SK-N-SH treated with all-trans-retinoic acid at 6 μM for 48 hours (cell line): ENCODE measurements around the gene LPIN1.

Experiments used
- ATAC-seq: fragments of 200-7000 bp; cut with Tn5 transposase; 3 replicates; pipeline ENCODE4 v1.9.1; 2020; ENCODE audit warnings: mild to moderate bottlenecking, moderate library complexity
- ESRRG ChIP-seq: fragments of 250-450 bp; sonication (Bioruptor Pico); IDR thresholded peaks from 2 replicates; pipeline ENCODE4 v1.6.1; 2021; ENCODE audit warnings: mild to moderate bottlenecking
- GLIS3 ChIP-seq: fragments of 250-450 bp; sonication (Bioruptor Pico); IDR thresholded peaks from 2 replicates; pipeline ENCODE4 v1.5.0; 2020; ENCODE audit warnings: mild to moderate bottlenecking, moderate library complexity
- ISL1 ChIP-seq: fragments of 250-450 bp; sonication (Bioruptor Pico); IDR thresholded peaks from 2 replicates; pipeline ENCODE4 v2.1.2; 2022; ENCODE audit warnings: mild to moderate bottlenecking, moderate library complexity
- OSR1 ChIP-seq: fragments of 250-450 bp; sonication (Bioruptor Pico); IDR thresholded peaks from 2 replicates; pipeline ENCODE4 v1.8.0; 2022; ENCODE audit warnings: moderate library complexity, mild to moderate bottlenecking, inconsistent platforms
- PPARA ChIP-seq: fragments of 250-450 bp; sonication (Bioruptor Pico); IDR thresholded peaks from 2 replicates; pipeline ENCODE4 v1.5.0; 2020; ENCODE audit warnings: mild to moderate bottlenecking, borderline replicate concordance
- RARB ChIP-seq: fragments of 250-450 bp; sonication (Bioruptor Pico); IDR thresholded peaks from 2 replicates; pipeline ENCODE4 v1.8.0; 2021; ENCODE audit warnings: mild to moderate bottlenecking, moderate library complexity
- TCF4 ChIP-seq: fragments of 250-450 bp; sonication (Bioruptor Pico); IDR thresholded peaks from 2 replicates; pipeline ENCODE4 v1.8.0; 2021; ENCODE audit warnings: mild to moderate bottlenecking, moderate library complexity, borderline replicate concordance
- ZC3H10 ChIP-seq: fragments of 250-450 bp; sonication (Bioruptor Pico); IDR thresholded peaks from 2 replicates; pipeline ENCODE4 v1.5.1; 2021; ENCODE audit warnings: mild to moderate bottlenecking, moderate library complexity
- ZFP3 ChIP-seq: fragments of 250-450 bp; sonication (Bioruptor Pico); IDR thresholded peaks from 2 replicates; pipeline ENCODE4 v1.5.0; 2020; ENCODE audit warnings: mild to moderate bottlenecking, moderate library complexity
- ZFP30 ChIP-seq: fragments of 450-650 bp; formaldehyde crosslinking; IDR thresholded peaks from 2 replicates; pipeline ENCODE4 v1.5.0; 2022; ENCODE audit warnings: mild to moderate bottlenecking, moderate library complexity
- ZNF565 ChIP-seq: fragments of 450-650 bp; formaldehyde crosslinking; conservative IDR thresholded peaks from 2 replicates; pipeline ENCODE4 v1.5.0; 2020; ENCODE audit warnings: low read depth, mild to moderate bottlenecking, moderate library complexity
- ZNF70 ChIP-seq: fragments of 450-650 bp; formaldehyde crosslinking; IDR thresholded peaks from 2 replicates; pipeline ENCODE4 v1.5.0; 2020; ENCODE audit warnings: mild to moderate bottlenecking, moderate library complexity
- ZNF8 ChIP-seq: fragments of 450-650 bp; formaldehyde crosslinking; IDR thresholded peaks from 2 replicates; pipeline ENCODE4 v1.5.0; 2020; ENCODE audit warnings: mild to moderate bottlenecking, moderate library complexity
- TF ChIP-seq, protein P1 (sequence below): fragments of 250-450 bp; sonication (Bioruptor Pico); IDR thresholded peaks from 2 replicates; pipeline ENCODE4 v1.8.0; 2020; ENCODE audit warnings: mild to moderate bottlenecking, moderate library complexity, borderline replicate concordance
- TF ChIP-seq, protein P2 (sequence below): fragments of 250-450 bp; sonication (Bioruptor Pico); IDR thresholded peaks from 2 replicates; pipeline ENCODE4 v1.5.1; 2021; ENCODE audit warnings: mild to moderate bottlenecking, moderate library complexity
- TF ChIP-seq, protein P3 (sequence below): fragments of 250-450 bp; sonication (Bioruptor Pico); IDR thresholded peaks from 2 replicates; pipeline ENCODE4 v1.5.0; 2020; ENCODE audit warnings: mild to moderate bottlenecking, moderate library complexity
- TF ChIP-seq, protein P4 (sequence below): fragments of 250-450 bp; sonication (Bioruptor Pico); IDR thresholded peaks from 2 replicates; pipeline ENCODE4 v1.5.1; 2020; ENCODE audit warnings: low read depth, mild to moderate bottlenecking, moderate library complexity
- TF ChIP-seq, protein P5 (sequence below): fragments of 250-450 bp; sonication (Bioruptor Pico); IDR thresholded peaks from 2 replicates; pipeline ENCODE4 v1.8.0; 2021; ENCODE audit warnings: low read depth, mild to moderate bottlenecking, moderate library complexity, borderline replicate concordance

The LPIN1 gene

DNA sequence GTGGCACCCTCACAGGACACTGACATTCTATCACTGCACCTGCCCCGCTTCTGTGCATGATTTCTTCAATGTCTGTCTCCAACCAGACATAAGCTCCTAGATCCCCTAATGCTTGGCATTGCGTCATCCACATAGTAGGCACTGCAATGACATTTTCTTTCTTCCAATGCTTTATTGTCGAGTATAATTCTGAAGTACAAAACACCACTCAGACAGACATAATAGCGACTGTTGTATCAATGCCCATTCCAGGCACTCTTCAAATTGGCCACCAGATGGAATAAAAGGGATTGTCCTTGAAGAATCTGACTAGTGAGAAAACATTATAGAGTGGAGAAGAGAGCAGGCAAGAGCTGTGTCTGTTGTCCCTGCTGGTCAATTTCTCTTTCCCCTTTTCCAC is 89.0 kb downstream of the LPIN1 start:
- no peak for TF ChIP-seq ISL1 (CRISPR knock-in tag)
- no peak for TF ChIP-seq ZNF565 (CRISPR knock-in tag)
- no peak for TF ChIP-seq PPARA (CRISPR knock-in tag)
- no peak for TF ChIP-seq OSR1 (CRISPR knock-in tag)
- no peak for TF ChIP-seq ZNF70 (CRISPR knock-in tag)
- TF ChIP-seq, protein P1, sequence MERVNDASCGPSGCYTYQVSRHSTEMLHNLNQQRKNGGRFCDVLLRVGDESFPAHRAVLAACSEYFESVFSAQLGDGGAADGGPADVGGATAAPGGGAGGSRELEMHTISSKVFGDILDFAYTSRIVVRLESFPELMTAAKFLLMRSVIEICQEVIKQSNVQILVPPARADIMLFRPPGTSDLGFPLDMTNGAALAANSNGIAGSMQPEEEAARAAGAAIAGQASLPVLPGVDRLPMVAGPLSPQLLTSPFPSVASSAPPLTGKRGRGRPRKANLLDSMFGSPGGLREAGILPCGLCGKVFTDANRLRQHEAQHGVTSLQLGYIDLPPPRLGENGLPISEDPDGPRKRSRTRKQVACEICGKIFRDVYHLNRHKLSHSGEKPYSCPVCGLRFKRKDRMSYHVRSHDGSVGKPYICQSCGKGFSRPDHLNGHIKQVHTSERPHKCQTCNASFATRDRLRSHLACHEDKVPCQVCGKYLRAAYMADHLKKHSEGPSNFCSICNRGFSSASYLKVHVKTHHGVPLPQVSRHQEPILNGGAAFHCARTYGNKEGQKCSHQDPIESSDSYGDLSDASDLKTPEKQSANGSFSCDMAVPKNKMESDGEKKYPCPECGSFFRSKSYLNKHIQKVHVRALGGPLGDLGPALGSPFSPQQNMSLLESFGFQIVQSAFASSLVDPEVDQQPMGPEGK (CRISPR knock-in tag) = no peak
- no peak for ATAC-seq

DNA sequence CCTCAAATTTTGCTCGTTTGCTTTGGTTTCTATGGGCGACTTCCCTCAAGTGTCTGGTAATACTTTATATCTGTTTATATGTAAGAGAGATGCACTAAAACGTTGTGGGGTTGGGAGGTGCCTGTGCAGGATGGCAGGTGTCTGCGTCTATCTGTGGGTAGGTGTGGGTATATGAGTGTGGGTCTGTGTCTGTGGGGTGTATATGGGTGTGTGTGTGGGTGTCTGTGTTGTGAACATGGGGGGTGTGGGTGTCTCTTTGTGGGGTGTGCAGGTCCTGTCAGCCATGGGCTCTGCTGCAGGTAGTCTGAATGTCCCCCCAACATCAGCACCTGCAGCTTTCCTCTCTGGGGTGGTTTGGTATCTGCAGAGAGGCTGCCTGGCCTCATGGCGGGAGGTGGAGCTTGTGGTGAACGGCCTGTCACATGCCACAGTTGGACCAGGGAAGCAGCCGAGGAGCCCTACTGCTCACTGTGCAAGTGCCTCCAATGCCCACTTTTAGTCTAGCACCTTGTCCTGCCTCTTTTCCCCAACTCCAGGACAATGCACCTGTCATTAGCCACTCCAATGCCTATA is 90.3 kb downstream of the LPIN1 start:
- no peak for TF ChIP-seq TCF4
- TF ChIP-seq, protein P2, sequence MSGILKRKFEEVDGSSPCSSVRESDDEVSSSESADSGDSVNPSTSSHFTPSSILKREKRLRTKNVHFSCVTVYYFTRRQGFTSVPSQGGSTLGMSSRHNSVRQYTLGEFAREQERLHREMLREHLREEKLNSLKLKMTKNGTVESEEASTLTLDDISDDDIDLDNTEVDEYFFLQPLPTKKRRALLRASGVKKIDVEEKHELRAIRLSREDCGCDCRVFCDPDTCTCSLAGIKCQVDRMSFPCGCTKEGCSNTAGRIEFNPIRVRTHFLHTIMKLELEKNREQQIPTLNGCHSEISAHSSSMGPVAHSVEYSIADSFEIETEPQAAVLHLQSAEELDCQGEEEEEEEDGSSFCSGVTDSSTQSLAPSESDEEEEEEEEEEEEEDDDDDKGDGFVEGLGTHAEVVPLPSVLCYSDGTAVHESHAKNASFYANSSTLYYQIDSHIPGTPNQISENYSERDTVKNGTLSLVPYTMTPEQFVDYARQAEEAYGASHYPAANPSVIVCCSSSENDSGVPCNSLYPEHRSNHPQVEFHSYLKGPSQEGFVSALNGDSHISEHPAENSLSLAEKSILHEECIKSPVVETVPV = no peak
- TF ChIP-seq ZC3H10 (CRISPR knock-in tag) = no peak
- ATAC-seq = no peak

DNA sequence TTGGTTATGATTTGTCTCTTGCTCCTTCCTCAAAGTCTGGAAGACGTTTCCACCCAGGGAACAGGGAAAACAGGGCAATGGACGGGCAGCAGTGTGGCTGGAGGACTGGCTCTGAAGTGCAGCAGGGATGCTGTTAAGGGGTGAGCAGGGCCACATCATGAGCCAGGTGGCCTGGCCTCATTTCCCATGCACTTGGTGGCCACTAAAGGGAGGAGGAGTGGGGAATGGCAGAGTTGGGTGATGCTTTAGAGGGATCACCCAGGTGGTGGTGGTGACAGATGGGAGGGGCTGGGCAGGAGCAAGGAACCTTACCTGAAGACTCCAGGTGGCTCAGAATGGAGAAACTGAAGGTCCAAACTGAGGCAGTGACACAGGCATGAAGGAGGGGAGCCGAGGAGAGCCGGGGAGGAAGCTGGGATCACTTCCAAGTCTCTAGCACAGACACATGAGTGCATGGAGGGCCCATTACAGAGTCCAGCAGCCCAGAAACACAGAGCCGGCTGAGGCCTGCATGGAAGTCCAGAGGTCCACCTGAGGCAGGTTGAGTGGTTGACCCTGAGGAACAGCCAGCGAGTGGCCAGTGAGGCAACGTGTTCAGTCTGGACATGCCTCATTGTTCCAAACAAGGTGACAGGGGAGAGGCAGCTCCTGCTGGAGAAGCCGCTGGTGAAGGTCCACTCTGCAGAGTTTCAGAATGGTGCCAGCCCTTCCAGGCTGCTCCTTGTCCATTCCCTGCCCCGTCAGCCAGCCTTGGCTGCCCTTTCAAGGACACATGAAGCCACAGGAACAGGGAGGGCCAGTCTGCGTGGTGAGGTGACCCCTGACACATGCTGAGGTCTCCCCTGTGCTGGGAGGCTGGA is 91.7 kb downstream of the LPIN1 start:
- TF ChIP-seq, protein P3, sequence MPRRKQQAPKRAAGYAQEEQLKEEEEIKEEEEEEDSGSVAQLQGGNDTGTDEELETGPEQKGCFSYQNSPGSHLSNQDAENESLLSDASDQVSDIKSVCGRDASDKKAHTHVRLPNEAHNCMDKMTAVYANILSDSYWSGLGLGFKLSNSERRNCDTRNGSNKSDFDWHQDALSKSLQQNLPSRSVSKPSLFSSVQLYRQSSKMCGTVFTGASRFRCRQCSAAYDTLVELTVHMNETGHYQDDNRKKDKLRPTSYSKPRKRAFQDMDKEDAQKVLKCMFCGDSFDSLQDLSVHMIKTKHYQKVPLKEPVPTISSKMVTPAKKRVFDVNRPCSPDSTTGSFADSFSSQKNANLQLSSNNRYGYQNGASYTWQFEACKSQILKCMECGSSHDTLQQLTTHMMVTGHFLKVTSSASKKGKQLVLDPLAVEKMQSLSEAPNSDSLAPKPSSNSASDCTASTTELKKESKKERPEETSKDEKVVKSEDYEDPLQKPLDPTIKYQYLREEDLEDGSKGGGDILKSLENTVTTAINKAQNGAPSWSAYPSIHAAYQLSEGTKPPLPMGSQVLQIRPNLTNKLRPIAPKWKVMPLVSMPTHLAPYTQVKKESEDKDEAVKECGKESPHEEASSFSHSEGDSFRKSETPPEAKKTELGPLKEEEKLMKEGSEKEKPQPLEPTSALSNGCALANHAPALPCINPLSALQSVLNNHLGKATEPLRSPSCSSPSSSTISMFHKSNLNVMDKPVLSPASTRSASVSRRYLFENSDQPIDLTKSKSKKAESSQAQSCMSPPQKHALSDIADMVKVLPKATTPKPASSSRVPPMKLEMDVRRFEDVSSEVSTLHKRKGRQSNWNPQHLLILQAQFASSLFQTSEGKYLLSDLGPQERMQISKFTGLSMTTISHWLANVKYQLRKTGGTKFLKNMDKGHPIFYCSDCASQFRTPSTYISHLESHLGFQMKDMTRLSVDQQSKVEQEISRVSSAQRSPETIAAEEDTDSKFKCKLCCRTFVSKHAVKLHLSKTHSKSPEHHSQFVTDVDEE (CRISPR knock-in tag) = no peak
- TF ChIP-seq RARB (CRISPR knock-in tag) (no peak), GLIS3 (CRISPR knock-in tag) (no peak), ISL1 (CRISPR knock-in tag) (no peak), ZNF8 (no peak), ZFP30 (CRISPR knock-in tag) (no peak), ESRRG (CRISPR knock-in tag) (no peak)
- TF ChIP-seq, protein P1 (CRISPR knock-in tag) = no peak
- ATAC-seq = no peak

DNA sequence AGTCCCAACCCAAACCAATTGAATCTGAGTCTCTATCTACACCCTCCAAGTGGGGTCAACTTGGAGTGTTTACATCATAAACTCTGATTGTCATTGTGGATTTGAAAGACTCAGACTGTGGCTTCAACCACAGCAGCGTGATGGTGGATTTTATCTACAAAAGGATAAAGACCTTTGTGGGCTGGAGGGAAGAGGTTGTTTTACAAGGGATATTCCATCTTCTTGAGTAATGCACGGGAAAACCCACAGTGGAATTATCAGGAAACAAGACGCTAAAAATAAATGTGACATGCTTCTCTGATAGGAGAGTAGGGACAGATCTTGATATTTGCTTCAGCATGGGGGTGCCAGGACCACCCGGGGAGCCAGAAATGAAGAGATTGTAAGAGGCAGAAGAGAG is 93.5 kb downstream of the LPIN1 start:
- TF ChIP-seq, protein P4, sequence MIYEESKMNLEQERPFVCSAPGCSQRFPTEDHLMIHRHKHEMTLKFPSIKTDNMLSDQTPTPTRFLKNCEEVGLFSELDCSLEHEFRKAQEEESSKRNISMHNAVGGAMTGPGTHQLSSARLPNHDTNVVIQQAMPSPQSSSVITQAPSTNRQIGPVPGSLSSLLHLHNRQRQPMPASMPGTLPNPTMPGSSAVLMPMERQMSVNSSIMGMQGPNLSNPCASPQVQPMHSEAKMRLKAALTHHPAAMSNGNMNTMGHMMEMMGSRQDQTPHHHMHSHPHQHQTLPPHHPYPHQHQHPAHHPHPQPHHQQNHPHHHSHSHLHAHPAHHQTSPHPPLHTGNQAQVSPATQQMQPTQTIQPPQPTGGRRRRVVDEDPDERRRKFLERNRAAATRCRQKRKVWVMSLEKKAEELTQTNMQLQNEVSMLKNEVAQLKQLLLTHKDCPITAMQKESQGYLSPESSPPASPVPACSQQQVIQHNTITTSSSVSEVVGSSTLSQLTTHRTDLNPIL (CRISPR knock-in tag) = no peak
- TF ChIP-seq ZFP3 (no peak), ZNF70 (CRISPR knock-in tag) (no peak), ZNF8 (no peak), ZFP30 (CRISPR knock-in tag) (no peak)
- TF ChIP-seq, protein P5, sequence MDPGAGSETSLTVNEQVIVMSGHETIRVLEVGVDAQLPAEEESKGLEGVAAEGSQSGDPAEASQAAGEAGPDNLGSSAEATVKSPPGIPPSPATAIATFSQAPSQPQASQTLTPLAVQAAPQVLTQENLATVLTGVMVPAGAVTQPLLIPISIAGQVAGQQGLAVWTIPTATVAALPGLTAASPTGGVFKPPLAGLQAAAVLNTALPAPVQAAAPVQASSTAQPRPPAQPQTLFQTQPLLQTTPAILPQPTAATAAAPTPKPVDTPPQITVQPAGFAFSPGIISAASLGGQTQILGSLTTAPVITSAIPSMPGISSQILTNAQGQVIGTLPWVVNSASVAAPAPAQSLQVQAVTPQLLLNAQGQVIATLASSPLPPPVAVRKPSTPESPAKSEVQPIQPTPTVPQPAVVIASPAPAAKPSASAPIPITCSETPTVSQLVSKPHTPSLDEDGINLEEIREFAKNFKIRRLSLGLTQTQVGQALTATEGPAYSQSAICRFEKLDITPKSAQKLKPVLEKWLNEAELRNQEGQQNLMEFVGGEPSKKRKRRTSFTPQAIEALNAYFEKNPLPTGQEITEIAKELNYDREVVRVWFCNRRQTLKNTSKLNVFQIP (CRISPR knock-in tag) = no peak
- TF ChIP-seq, protein P1 (CRISPR knock-in tag) = no peak
- no peak for ATAC-seq
